Measurements from ENCODE around the gene ZPLD1. TPM values are rescaled to one million over a fixed set of nuclear protein-coding genes. Genes with fewer than 3 reads are reported as not detected.

ZPLD1 gene
- total and polyA plus RNA-seq, 2 of the 4 experiments (the other 2 are of a cell fraction): under 0.01 to 0.03 TPM

- no peaks in the 10 kb centered on the region for H3K9me3 ChIP-seq (ENCODE audit: control insufficient read depth, insufficient read depth, low read length)
- H4K5ac ChIP-seq (ENCODE audit: low read depth, low read length): no peak overlapping the region
- no peak overlapping the region for H2BK120ac ChIP-seq (ENCODE audit: low read depth, low read length)
- no peaks in the 10 kb centered on the region for H3K9me1 ChIP-seq (ENCODE audit: insufficient read depth, low read length)
- H3K4me3 ChIP-seq (ENCODE audit: insufficient read depth, low read depth, low read length): no peak overlapping the region
- no peak overlapping the region for H2AK9ac ChIP-seq (replicated peaks; ENCODE audit: low read depth, low read length, poor library complexity)
- no TSS peak for BruUV-seq (replicated peaks)
- no peak overlapping the region for H2BK5ac ChIP-seq (ENCODE audit: low read depth, low read length, poor library complexity, severe bottlenecking)
- ChIA-PET POLR2A (ENCODE audit: unreplicated experiment) (no interaction called here), CTCF (interaction anchor here (1.2 kb wide), 1 partner anchor 11 kb away, joined by 6 read pairs; no protein-coding TSS in a partner anchor)
- no peak overlapping the region for H2AFZ ChIP-seq (replicated peaks; ENCODE audit: low read length, poor library complexity)
- dilution Hi-C loops (cut with HindIII; ENCODE audit: low sequenced_read_pairs, unreplicated experiment): no loop called here
- H3K9ac ChIP-seq (ENCODE audit: low read depth, low read length): no peak overlapping the region
- no peak overlapping the region for H3K14ac ChIP-seq (replicated peaks; ENCODE audit: low read depth, low read length)
- H3K27ac ChIP-seq (ENCODE audit: insufficient read depth, low read length): no peak overlapping the region
- no peak overlapping the region for H2BK20ac ChIP-seq (ENCODE audit: low read depth, low read length)
- no peak overlapping the region for H2BK15ac ChIP-seq (ENCODE audit: low read depth, low read length)
- no peaks in the 10 kb centered on the region for H4K20me1 ChIP-seq (ENCODE audit: insufficient read depth, low read length)
- H3K23ac ChIP-seq (ENCODE audit: low read depth, low read length): no peak overlapping the region
- ATAC-seq (ENCODE audit: low read depth): no peak
- DNase-seq: no peak
- no peak overlapping the region for H3K18ac ChIP-seq (ENCODE audit: low read depth, low read length)
- in situ Hi-C loops (cut with MboI; ENCODE audit: low sequenced_read_pairs): no loop called here
- no peak overlapping the region for H3K4ac ChIP-seq (ENCODE audit: low read depth, low read length)
- no peak overlapping the region for H4K91ac ChIP-seq (ENCODE audit: insufficient read depth, low read depth, low read length)
- TF ChIP-seq POLR2A (IDR thresholded peaks at IDR 0.05; ENCODE audit: low read depth, low read length) (no peak), RAD21 (IDR thresholded peaks at IDR 0.05; ENCODE audit: low read length) (no peak), RFX5 (IDR thresholded peaks at IDR 0.05; ENCODE audit: low read depth, low read length) (no peak), MXI1 (IDR thresholded peaks at IDR 0.05; ENCODE audit: borderline replicate concordance, low read depth, low read length) (no peak), CTCF (conservative IDR thresholded peaks at IDR 0.05; ENCODE audit: low read depth, low read length) (no peak), USF2 (IDR thresholded peaks at IDR 0.05; ENCODE audit: low read depth, low read length) (no peak), NFE2L2 (IDR thresholded peaks at IDR 0.05; ENCODE audit: low read depth, low read length) (no peak), SMC3 (IDR thresholded peaks at IDR 0.05; ENCODE audit: low read depth, low read length) (no peak), MAFK (IDR thresholded peaks at IDR 0.05; ENCODE audit: low read depth, low read length) (no peak), ELK1 (IDR thresholded peaks at IDR 0.05; ENCODE audit: borderline replicate concordance, low read depth, low read length) (no peak), BHLHE40 (IDR thresholded peaks at IDR 0.05; ENCODE audit: low read depth, low read length) (no peak), MAZ (IDR thresholded peaks at IDR 0.05; ENCODE audit: borderline replicate concordance, low read depth, low read length) (no peak), RCOR1 (IDR thresholded peaks at IDR 0.05; ENCODE audit: insufficient replicate concordance, low read length) (no peak), CHD1 (IDR thresholded peaks at IDR 0.05; ENCODE audit: low read depth, low read length) (no peak), CEBPB (IDR thresholded peaks at IDR 0.05; ENCODE audit: low read depth, low read length) (no peak), FOS (IDR thresholded peaks at IDR 0.05; ENCODE audit: low read depth, low read length) (no peak)
- H3K36me3 ChIP-seq (ENCODE audit: control insufficient read depth, insufficient read depth, low read length): no peaks in the 10 kb centered on the region
- H3K4me2 ChIP-seq (ENCODE audit: low read depth, low read length): no peak overlapping the region
- no peaks in the 10 kb centered on the region for H3K79me1 ChIP-seq (ENCODE audit: low read depth in 1 of 2, low read length in 2 of 2)
- H3K56ac ChIP-seq (ENCODE audit: extremely low read depth, insufficient read depth, low read length): no peak overlapping the region
- no CpG with 5 or more reads among the region's 1 CpG for WGBS, 2 experiments (ENCODE audit: extremely low coverage in 2 of 2, insufficient read length in 1 of 2)
- peaks cover 1% of the 10 kb centered on the region; the same call in 1 of the 2 replicates for H3K27me3 ChIP-seq (ENCODE audit: control insufficient read depth, insufficient read depth, low read length)
- no peak overlapping the region for H2AK5ac ChIP-seq (ENCODE audit: low read depth, low read length)
- H3K4me1 ChIP-seq (ENCODE audit: control insufficient read depth, insufficient read depth, low read length): no peaks in the 10 kb centered on the region
- no peak overlapping the region for H4K8ac ChIP-seq (ENCODE audit: low read depth in 2 of 2, low read length in 2 of 2)
- intact Hi-C loops (cut with micrococcal nuclease): no loop called here
These were observed 43.9 kb upstream of the ZPLD1 start for GRCh38 chr3:102390916-102391315.
